IPS-18c (cell line): ENCODE data around the gene ATP7A.
"Not testable (repeated sequence)": the region's sequence is repeated elsewhere in the genome, so short reads cannot be mapped to it uniquely, and the experiment has no call there.

Experiments
- H3K4me3 ChIP-seq: 2 replicates; pipeline ENCODE4 v1.7.0; 2013; ENCODE audit warnings: low read depth, mild to moderate bottlenecking, low read length, moderate library complexity; ENCODE audit not compliant: insufficient read depth
- H3K9me3 ChIP-seq: one replicate; pipeline ENCODE4 v1.6.1; 2013; ENCODE audit warnings: mild to moderate bottlenecking, low read length, moderate library complexity; ENCODE audit not compliant: control insufficient read depth, insufficient read depth

ATP7A gene

DNA sequence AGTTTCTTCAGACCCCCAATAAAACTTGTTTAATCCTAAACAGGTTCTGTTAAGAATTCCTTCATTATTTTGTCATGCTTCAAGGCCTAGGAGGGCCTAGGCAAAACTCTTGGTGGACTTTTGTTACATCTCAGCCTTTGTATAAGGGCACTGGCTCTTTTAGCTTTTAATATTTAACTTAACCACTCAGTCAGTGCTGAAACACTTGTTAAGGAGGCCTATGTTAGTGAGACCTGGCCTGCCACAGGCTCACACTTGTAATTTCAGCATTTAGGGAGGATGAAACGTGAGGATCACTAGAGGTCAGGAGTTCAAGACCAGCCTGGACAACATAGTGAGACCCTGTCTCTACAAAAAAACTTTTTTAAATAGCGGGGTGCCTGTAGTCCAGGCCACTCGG lies 160.8 kb downstream of the ATP7A start:
- Histone ChIP-seq H3K9me3 (peaks cover 16% of the 10 kb centered on the region), H3K4me3 (no peak overlapping the region)

DNA sequence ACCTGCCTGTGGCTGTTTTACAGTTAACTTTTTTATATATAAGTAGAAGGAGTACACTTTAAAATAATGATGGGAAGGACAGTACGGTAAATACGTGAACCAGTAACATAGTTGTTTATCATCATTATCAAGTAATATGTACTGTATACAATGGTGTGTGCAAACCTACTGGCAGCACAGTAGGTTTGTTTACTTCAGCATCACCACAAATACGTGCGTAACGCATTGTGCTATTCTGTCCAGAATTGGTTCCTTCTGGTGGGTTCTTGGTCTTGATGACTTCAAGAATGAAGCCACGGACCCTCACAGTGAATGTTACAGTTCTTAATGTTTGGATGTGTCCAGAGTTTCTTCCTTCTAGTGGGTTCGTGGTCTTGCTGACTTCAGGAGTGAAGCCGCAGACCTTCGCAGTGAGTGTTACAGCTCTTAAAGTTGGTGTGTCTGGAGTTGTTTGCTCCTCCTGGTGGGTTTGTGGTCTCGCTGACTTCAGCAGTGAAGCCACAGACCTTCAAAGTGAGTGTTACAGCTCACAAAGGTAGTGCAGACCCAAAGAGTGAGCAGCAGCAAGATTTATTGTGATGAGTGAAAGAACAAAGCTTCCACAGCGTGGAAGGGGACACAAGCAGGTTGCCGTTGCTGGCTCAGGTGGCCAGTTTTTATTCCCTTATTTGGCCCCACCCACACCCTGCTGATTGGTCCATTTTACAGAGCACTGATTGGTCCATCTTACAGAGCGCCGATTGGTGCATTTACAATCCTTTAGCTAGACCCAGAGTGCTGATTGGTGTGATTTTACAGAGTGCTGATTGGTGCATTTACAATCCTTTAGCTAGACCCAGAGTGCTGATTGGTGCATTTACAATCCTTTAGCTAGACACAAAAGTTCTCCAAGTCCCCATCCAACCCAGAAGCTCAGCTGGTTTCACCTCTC lies 162.9 kb downstream of the ATP7A start:
- peaks cover 11% of the 10 kb centered on the region for H3K9me3 ChIP-seq
- not testable (repeated sequence) for H3K4me3 ChIP-seq

DNA sequence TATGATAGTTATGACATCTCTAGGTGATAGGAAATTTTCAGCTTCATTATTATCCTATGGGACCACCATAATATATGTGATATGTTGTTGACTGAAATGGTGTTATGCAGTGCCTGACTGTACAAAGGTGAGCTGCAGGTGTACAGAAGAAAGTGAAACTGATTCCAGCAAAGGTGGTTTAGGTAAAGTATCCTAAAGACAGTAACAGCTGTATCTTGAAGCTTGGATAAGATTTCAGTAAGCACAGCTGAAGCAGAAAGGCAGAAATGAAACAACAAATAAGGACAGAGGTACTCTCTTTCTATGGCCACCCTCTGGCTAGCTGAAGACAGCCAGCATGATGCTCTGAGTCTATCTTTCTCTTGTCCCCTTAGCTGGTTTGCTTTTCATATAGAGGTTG lies 163.6 kb downstream of the ATP7A start:
- peaks cover 11% of the 10 kb centered on the region for H3K9me3 ChIP-seq
- no peak overlapping the region for H3K4me3 ChIP-seq

DNA sequence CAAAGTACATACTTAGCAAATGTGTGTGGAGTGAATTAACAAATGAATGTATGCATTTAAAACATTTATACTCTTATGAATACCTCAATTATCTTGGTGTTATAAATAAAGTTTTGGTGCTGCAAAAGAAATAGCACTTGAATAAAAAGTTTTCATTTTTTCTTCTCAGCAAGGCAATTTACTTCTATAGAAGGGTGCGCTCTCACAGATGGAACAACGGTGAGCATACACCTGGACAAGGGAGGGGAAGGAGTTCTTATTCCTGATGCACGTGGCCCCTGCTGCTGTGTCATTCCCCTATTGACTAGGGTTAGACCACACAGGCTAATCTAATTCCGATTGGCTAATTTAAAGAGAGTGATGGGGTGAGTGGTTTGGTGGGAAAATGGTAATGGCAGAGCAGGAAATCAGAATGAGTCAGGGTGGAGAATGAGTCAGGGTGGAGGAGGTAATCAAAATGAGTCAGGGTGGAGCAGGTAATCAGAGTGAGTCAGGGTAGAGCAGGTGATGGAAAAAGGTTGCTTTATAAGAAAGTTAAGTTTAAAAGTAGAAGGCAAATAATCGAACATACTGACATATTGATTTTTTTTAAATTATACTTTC lies 165.4 kb downstream of the ATP7A start:
- Histone ChIP-seq H3K4me3 (no peak overlapping the region), H3K9me3 (peaks cover 11% of the 10 kb centered on the region)

DNA sequence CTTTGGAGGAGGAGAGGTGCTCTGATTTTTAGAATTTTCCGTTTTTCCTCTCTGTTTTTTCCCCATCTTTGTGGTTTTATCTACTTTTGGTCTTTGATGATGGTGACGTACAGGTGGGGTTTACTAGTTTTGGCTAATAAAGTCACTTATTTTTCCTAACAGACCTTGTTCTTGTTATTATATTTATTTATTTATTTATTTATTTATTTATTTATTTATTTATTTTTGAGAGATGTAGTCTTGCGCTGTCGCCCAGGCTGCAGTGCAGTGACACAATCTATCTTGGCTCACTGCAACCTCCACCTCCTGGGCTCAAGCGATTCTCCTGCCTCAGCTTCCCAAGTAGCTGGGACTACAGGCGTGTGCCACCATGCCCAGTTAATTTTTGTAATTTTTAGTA lies 170.9 kb downstream of the ATP7A start:
- not testable (repeated sequence) for H3K4me3 ChIP-seq, H3K9me3 ChIP-seq

DNA sequence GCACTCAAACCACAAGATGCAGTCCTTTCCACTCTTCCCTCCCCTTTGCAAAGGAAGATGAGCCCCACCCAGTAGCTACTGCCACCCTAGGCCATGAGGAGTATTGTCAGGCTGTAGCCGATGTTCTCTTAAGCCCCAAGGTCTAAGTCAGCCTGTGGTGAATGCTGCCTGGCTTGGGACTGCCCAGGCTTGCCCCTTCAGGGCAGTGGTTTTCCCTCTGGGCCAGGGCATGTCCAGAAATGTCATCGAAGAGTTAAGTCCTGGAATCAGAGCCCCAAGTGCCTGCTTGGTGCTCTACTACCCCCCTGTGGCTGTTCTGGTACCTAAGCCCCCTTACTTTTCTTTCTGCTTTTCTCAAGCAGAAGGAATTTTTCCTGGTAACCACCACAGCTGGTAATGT lies 181.8 kb downstream of the ATP7A start:
- Histone ChIP-seq H3K9me3 (peaks cover 5% of the 10 kb centered on the region), H3K4me3 (no peak overlapping the region)

DNA sequence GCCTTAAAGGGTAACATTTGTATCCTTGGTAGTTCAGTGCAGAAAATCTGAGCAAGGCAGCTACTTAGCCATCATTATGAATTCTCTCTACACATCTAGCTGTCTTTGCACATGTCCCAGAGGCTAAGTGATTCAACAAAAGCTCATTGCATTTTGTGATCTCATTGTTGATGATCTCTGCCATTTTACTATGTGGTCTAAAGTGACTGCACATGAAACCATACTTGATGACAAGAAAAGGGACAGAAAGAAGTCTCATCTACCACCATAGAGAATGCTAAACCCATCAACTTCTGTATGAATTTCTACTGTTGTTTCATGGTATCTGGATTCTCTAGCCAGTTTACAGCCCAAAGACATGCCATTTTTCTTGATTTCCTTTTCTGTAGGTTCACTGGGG lies 187.6 kb downstream of the ATP7A start:
- Histone ChIP-seq H3K4me3 (no peak overlapping the region), H3K9me3 (peaks cover 2% of the 10 kb centered on the region)
